GM12872 (cell line): Measurements from ENCODE around the gene NFAT5.

ENCODE experiments used
- CTCF ChIP-seq: IDR thresholded peaks from 3 replicates; pipeline ENCODE4 v1.5.1; 2011; ENCODE audit warnings: low read depth, mild to moderate bottlenecking, low read length, moderate library complexity; ENCODE audit not compliant: insufficient read depth

NFAT5 gene

GRCh38 chr16:69724981-69725479 is 159.3 kb downstream of the NFAT5 start:
- no peak for TF ChIP-seq CTCF

- no peak for TF ChIP-seq CTCF
Observed at GRCh38 chr16:69725480-69726312, 159.9 kb downstream of the NFAT5 start.

- no peak for TF ChIP-seq CTCF
Observed at GRCh38 chr16:69726313-69727060, 160.7 kb downstream of the NFAT5 start, which contains the start of gene NQO1. Gene NQO1 (minus strand): TSS chr16:69726560. CDS start chr16:69726439, 121 bp downstream.

GRCh38 chr16:69727916-69728270 is 162.1 kb downstream of the NFAT5 start:
- TF ChIP-seq CTCF, result no peak

GRCh38 chr16:69732101-69732500 is 166.3 kb downstream of the NFAT5 start:
- no peak for TF ChIP-seq CTCF

- TF ChIP-seq CTCF, result no peak
Observed at GRCh38 chr16:69741519-69741918, 175.8 kb downstream of the NFAT5 start.
